Parathyroid adenoma (tissue), 2 donors: ENCODE results near the gene NFATC4.

ENCODE experiments used
- H2AFZ ChIP-seq: fragments of 300-600 bp; sonication (generic); one replicate; pipeline ENCODE4 v1.7.0; 2017; ENCODE audit warnings: antibody characterized with exemption, mild to moderate bottlenecking
- H3K27ac ChIP-seq: fragments of 300-600 bp; sonication (generic); one replicate; pipeline ENCODE4 v1.7.0; 2017
- H3K27me3 ChIP-seq: fragments of 300-600 bp; sonication (generic); one replicate; pipeline ENCODE4 v1.7.0; 2017; ENCODE audit warnings: low read length; ENCODE audit not compliant: control insufficient read depth, insufficient read depth
- H3K36me3 ChIP-seq: fragments of 300-600 bp; sonication (generic); one replicate; pipeline ENCODE4 v1.7.0; 2017; ENCODE audit warnings: low read length; ENCODE audit not compliant: control insufficient read depth, insufficient read depth
- H3K4me1 ChIP-seq: fragments of 300-600 bp; sonication (generic); one replicate; pipeline ENCODE4 v1.7.0; 2017; ENCODE audit warnings: control low read depth
- H3K4me2 ChIP-seq: fragments of 300-600 bp; sonication (generic); one replicate; pipeline ENCODE4 v1.7.0; 2017; ENCODE audit warnings: low read length
- H3K4me3 ChIP-seq: fragments of 300-600 bp; sonication (generic); one replicate; pipeline ENCODE4 v1.7.0; 2017; ENCODE audit warnings: low read depth, low read length
- H3K79me2 ChIP-seq: fragments of 300-600 bp; sonication (generic); one replicate; pipeline ENCODE4 v1.7.0; 2017; ENCODE audit warnings: control low read depth
- H3K9ac ChIP-seq: fragments of 300-600 bp; sonication (generic); one replicate; pipeline ENCODE4 v1.7.0; 2017; ENCODE audit warnings: mild to moderate bottlenecking
- H3K9me3 ChIP-seq: fragments of 300-600 bp; sonication (generic); one replicate; pipeline ENCODE4 v1.7.0; 2017; ENCODE audit warnings: low read length; ENCODE audit not compliant: control insufficient read depth
- CTCF ChIP-seq: fragments of 300-600 bp; sonication (generic); IDR thresholded peaks from one replicate; pipeline ENCODE4 v1.7.0; 2017; ENCODE audit warnings: antibody characterized with exemption, mild to moderate bottlenecking
- donor health status: primary hyperparathyroidism.

Gene NFATC4

GRCh38 chr14:24332268-24332993, 35.6 kb upstream of the NFATC4 start:
- Histone ChIP-seq H3K4me2 (peak overlapping the region; percentile 56), H3K4me1 (peaks cover 8% of the 10 kb centered on the region), H3K79me2 (no peaks in the 10 kb centered on the region), H3K9ac (no peak overlapping the region), H3K27me3 (no peaks in the 10 kb centered on the region), H3K36me3 (no peaks in the 10 kb centered on the region), H3K27ac (no peak overlapping the region), H3K9me3 (no peaks in the 10 kb centered on the region), H2AFZ (peak overlapping the region; percentile 64), H3K4me3 (peak overlapping the region; percentile 38)
- peak; percentile 69 for TF ChIP-seq CTCF

GRCh38 chr14:24334431-24335291, 33.3 kb upstream of the NFATC4 start, which contains the start of gene ADCY4:
ADCY4 (minus strand) TSS chr14:24335071; CDS start chr14:24334652, 419 bp downstream.
- H3K4me1 ChIP-seq = peaks cover 8% of the 10 kb centered on the region
- peak within 1 kb of the TSS; percentile 63 for H3K4me2 ChIP-seq
- H3K36me3 ChIP-seq = no peaks in the 10 kb centered on the region
- no peaks in the 10 kb centered on the region for H3K9me3 ChIP-seq
- no peaks in the 10 kb centered on the region for H3K27me3 ChIP-seq
- H3K79me2 ChIP-seq = no peaks in the 10 kb centered on the region
- peak within 1 kb of the TSS; percentile 68 for H3K27ac ChIP-seq
- peak within 1 kb of the TSS; percentile 46 for H3K4me3 ChIP-seq
- no peak within 1 kb of the TSS for H3K9ac ChIP-seq
- no peak for TF ChIP-seq CTCF
- no peak within 1 kb of the TSS for H2AFZ ChIP-seq

- H3K79me2 ChIP-seq = no peaks in the 10 kb centered on the region
- H3K9ac ChIP-seq = no peak overlapping the region
- no peaks in the 10 kb centered on the region for H3K27me3 ChIP-seq
- no peaks in the 10 kb centered on the region for H3K36me3 ChIP-seq
- peak overlapping the region; percentile 68 for H3K27ac ChIP-seq
- no peaks in the 10 kb centered on the region for H3K9me3 ChIP-seq
- no peak for TF ChIP-seq CTCF
- H3K4me1 ChIP-seq = peaks cover 8% of the 10 kb centered on the region
- H2AFZ ChIP-seq = no peak overlapping the region
- H3K4me3 ChIP-seq = no peak overlapping the region
- no peak overlapping the region for H3K4me2 ChIP-seq
Observed at GRCh38 chr14:24335461-24336171, 32.4 kb upstream of the NFATC4 start.

GRCh38 chr14:24337144-24337823, 30.7 kb upstream of the NFATC4 start:
- no peak overlapping the region for H2AFZ ChIP-seq
- no peak overlapping the region for H3K27ac ChIP-seq
- no peaks in the 10 kb centered on the region for H3K79me2 ChIP-seq
- no peaks in the 10 kb centered on the region for H3K36me3 ChIP-seq
- H3K9ac ChIP-seq = no peak overlapping the region
- H3K27me3 ChIP-seq = no peaks in the 10 kb centered on the region
- H3K9me3 ChIP-seq = no peaks in the 10 kb centered on the region
- no peak overlapping the region for H3K4me3 ChIP-seq
- no peak overlapping the region for H3K4me2 ChIP-seq
- no peak for TF ChIP-seq CTCF
- H3K4me1 ChIP-seq = peaks cover 8% of the 10 kb centered on the region
